ENCODE data around the gene ITPR3. TPM values are rescaled to one million over a fixed set of nuclear protein-coding genes. Genes with fewer than 3 reads are reported as not detected.

The ITPR3 gene
- total and polyA plus RNA-seq, 4 donors = 0.49 to 2.8 (median 0.71) TPM

DNA sequence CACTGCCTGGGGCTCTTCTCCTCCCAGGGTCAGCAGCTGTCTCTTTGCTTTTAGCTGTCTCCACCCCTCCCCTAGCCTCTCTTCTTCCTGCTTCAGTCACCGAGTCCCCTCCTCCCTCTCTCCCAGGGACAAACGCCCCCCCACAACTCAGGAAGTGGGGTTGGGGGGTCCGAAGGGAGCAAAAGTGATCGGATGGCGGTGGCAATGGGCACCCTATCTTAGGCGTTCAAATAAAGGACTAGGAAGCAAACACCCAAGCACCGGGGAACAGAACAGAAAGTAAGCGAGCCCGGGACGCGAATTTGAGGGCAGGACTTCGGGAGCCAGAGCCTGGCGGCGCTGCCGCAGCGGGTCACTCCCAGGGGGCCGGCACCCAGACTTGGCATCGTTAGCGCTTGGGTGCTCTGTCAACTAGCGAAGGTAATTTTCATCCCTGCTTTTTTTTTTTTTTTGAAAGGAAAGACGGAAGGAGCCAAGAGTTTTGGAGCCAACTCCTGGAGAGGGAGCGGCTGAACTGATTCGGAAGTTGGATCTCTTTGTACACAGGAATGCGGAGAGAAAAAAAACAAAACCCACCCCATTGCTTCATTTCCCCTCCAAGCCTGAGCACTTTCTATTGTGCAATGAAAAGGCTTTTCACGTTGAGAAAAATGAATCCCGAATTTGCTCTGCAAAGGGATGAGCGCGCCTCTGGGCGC lies 815 bp upstream of the ITPR3 start:
- Histone ChIP-seq H3K9me3 (ENCODE audit: control insufficient read depth in 4 of 4, low read length in 3 of 4) (no peaks in the 10 kb centered on the region), H3K4me3 (ENCODE audit: low read depth in 1 of 3, low read length in 3 of 3) (peak overlapping the region; percentile 18 to 48 (median 47)), H3K4me1 (ENCODE audit: control insufficient read depth in 4 of 4, insufficient read depth in 4 of 4, low read length in 3 of 4) (peaks cover 7 to 22% (median 10%) of the 10 kb centered on the region in 4 donors), H3K27me3 (ENCODE audit: control insufficient read depth in 4 of 4, insufficient read depth in 4 of 4, low read length in 3 of 4) (no peaks in the 10 kb centered on the region), H3K36me3 (ENCODE audit: control insufficient read depth in 4 of 4, insufficient read depth in 3 of 4, low read depth in 1 of 4, low read length in 3 of 4) (no peaks in the 10 kb centered on the region), H3K9ac (ENCODE audit: low read depth in 1 of 2, low read length in 2 of 2) (peak overlapping the region in 1 of 2 donors; percentile 42), H3K27ac (ENCODE audit: low read depth in 1 of 2, low read length in 2 of 2) (peak overlapping the region; percentile 40 to 57)
- no peak for DNase-seq (ENCODE audit: low spot score)
- TF ChIP-seq GABPA (IDR thresholded peaks at IDR 0.05 in 1 of 2, conservative IDR thresholded peaks at IDR 0.05 in 1 of 2) (no peak), RXRA (IDR thresholded peaks at IDR 0.05) (no peak), EGR1 (IDR thresholded peaks at IDR 0.05; ENCODE audit: low read depth in 2 of 2) (no peak)
- TF ChIP-seq, protein P1, sequence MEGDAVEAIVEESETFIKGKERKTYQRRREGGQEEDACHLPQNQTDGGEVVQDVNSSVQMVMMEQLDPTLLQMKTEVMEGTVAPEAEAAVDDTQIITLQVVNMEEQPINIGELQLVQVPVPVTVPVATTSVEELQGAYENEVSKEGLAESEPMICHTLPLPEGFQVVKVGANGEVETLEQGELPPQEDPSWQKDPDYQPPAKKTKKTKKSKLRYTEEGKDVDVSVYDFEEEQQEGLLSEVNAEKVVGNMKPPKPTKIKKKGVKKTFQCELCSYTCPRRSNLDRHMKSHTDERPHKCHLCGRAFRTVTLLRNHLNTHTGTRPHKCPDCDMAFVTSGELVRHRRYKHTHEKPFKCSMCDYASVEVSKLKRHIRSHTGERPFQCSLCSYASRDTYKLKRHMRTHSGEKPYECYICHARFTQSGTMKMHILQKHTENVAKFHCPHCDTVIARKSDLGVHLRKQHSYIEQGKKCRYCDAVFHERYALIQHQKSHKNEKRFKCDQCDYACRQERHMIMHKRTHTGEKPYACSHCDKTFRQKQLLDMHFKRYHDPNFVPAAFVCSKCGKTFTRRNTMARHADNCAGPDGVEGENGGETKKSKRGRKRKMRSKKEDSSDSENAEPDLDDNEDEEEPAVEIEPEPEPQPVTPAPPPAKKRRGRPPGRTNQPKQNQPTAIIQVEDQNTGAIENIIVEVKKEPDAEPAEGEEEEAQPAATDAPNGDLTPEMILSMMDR (IDR thresholded peaks at IDR 0.05; ENCODE audit: low read depth, low read length, missing input control) = no peak
- 1% methylated on average over 29 of the region's 29 CpGs for WGBS

DNA sequence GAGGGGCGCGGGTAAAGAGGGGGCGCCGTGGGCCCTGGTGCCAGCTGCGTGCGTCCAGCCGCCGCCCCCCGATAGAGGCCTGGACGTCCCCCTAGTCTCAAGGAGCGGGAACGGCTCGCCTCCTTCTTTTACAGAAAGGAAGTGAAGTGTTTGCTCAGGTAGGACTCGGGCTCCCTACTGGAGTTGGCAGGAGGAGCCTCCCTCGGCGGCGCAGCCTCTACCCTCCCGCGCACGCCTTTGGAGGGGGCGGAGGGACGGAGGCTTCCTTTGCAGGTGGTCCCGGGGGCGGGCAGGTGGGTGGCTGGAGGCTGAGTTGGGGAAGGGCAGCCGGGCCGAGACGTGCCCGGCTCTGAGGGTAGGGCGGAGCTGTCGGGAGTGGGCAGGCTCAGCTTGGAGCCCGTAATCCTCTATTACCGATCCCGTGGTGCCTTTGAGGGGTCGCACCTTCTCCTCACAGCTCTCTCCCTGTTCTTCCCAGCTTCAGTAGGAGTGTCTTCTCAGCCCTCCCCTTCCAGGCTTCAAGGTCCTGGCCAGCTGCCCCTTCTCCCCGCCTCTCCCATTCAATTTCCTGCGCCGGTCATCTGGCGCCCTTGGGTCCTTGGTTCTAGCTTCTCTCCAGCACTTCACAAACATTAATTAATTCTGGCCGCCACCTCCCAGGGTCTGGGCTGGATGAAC lies 728 bp downstream of the ITPR3 start:
- no peak for DNase-seq (ENCODE audit: low spot score)
- Histone ChIP-seq H3K9me3 (ENCODE audit: control insufficient read depth in 4 of 4, low read length in 3 of 4) (no peaks in the 10 kb centered on the region), H3K4me1 (ENCODE audit: control insufficient read depth in 4 of 4, insufficient read depth in 4 of 4, low read length in 3 of 4) (peaks cover 7 to 22% (median 10%) of the 10 kb centered on the region in 4 donors), H3K36me3 (ENCODE audit: control insufficient read depth in 4 of 4, insufficient read depth in 3 of 4, low read depth in 1 of 4, low read length in 3 of 4) (no peaks in the 10 kb centered on the region), H3K9ac (ENCODE audit: low read depth in 1 of 2, low read length in 2 of 2) (no peak overlapping the region), H3K27ac (ENCODE audit: low read depth in 1 of 2, low read length in 2 of 2) (peak overlapping the region in 1 of 2 donors; percentile 57), H3K27me3 (ENCODE audit: control insufficient read depth in 4 of 4, insufficient read depth in 4 of 4, low read length in 3 of 4) (no peaks in the 10 kb centered on the region), H3K4me3 (ENCODE audit: low read depth in 1 of 3, low read length in 3 of 3) (peak overlapping the region in 1 of 3 donors; percentile 47)
- no peak for TF ChIP-seq EGR1 (IDR thresholded peaks at IDR 0.05; ENCODE audit: low read depth in 2 of 2)
- no peak for TF ChIP-seq GABPA (IDR thresholded peaks at IDR 0.05 in 1 of 2, conservative IDR thresholded peaks at IDR 0.05 in 1 of 2)
- TF ChIP-seq YY1 (IDR thresholded peaks at IDR 0.05) = no peak
- TF ChIP-seq FOXA2 (IDR thresholded peaks at IDR 0.05) = no peak
- TF ChIP-seq TAF1 (conservative IDR thresholded peaks at IDR 0.05) = no peak
- TF ChIP-seq, protein P2, sequence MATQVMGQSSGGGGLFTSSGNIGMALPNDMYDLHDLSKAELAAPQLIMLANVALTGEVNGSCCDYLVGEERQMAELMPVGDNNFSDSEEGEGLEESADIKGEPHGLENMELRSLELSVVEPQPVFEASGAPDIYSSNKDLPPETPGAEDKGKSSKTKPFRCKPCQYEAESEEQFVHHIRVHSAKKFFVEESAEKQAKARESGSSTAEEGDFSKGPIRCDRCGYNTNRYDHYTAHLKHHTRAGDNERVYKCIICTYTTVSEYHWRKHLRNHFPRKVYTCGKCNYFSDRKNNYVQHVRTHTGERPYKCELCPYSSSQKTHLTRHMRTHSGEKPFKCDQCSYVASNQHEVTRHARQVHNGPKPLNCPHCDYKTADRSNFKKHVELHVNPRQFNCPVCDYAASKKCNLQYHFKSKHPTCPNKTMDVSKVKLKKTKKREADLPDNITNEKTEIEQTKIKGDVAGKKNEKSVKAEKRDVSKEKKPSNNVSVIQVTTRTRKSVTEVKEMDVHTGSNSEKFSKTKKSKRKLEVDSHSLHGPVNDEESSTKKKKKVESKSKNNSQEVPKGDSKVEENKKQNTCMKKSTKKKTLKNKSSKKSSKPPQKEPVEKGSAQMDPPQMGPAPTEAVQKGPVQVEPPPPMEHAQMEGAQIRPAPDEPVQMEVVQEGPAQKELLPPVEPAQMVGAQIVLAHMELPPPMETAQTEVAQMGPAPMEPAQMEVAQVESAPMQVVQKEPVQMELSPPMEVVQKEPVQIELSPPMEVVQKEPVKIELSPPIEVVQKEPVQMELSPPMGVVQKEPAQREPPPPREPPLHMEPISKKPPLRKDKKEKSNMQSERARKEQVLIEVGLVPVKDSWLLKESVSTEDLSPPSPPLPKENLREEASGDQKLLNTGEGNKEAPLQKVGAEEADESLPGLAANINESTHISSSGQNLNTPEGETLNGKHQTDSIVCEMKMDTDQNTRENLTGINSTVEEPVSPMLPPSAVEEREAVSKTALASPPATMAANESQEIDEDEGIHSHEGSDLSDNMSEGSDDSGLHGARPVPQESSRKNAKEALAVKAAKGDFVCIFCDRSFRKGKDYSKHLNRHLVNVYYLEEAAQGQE (IDR thresholded peaks at IDR 0.05) = no peak
- no peak for TF ChIP-seq RXRA (IDR thresholded peaks at IDR 0.05)
- TF ChIP-seq, protein P3, sequence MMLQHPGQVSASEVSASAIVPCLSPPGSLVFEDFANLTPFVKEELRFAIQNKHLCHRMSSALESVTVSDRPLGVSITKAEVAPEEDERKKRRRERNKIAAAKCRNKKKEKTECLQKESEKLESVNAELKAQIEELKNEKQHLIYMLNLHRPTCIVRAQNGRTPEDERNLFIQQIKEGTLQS (IDR thresholded peaks at IDR 0.05) = no peak
- WGBS = 10% methylated on average over 39 of the region's 39 CpGs
